K562 (cell line): ENCODE measurements around the gene TLCD4. TPM values are rescaled to one million over a fixed set of nuclear protein-coding genes. Genes with fewer than 3 reads are reported as not detected.

Experiments used
- AFF1 ChIP-seq, 2 experiments: fragments of 450-650 bp; IDR thresholded peaks; 2 replicates each; pipeline ENCODE4 v1.6.1; 2018; ENCODE audit warnings: mild to moderate bottlenecking in 2 of 2, low read depth in 1 of 2; ENCODE audit not compliant: partially characterized antibody in 2 of 2
- ATF2 ChIP-seq: sonication (generic); formaldehyde crosslinking; IDR thresholded peaks from 2 replicates; pipeline ENCODE4 v1.8.1; 2022; ENCODE audit warnings: missing genetic modification reagents
- ELF2 ChIP-seq: fragments of 250-450 bp; sonication (Bioruptor Pico); IDR thresholded peaks from 2 replicates; pipeline ENCODE4 v1.5.0; 2021; ENCODE audit warnings: mild to moderate bottlenecking
- EP300 ChIP-seq: IDR thresholded peaks from 2 replicates; pipeline ENCODE4 v1.6.1; 2012; ENCODE audit warnings: low read length, improper control_type of control experiment
- GABPB1 ChIP-seq: sonication (generic); formaldehyde crosslinking; IDR thresholded peaks from 2 replicates; pipeline ENCODE4 v1.8.0; 2022; ENCODE audit warnings: mild to moderate bottlenecking, missing genetic modification reagents
- GABPB2 ChIP-seq: fragments of 250-450 bp; sonication (Bioruptor Pico); conservative IDR thresholded peaks from 2 replicates; pipeline ENCODE4 v1.5.1; 2021; ENCODE audit warnings: mild to moderate bottlenecking
- JUNB ChIP-seq: fragments of 450-650 bp; formaldehyde crosslinking; conservative IDR thresholded peaks from 2 replicates; pipeline ENCODE4 v1.4.0; 2020; ENCODE audit warnings: mild to moderate bottlenecking
- MLLT1 ChIP-seq, 2 experiments: fragments of 450-650 bp; IDR thresholded peaks; 2 replicates each; pipeline ENCODE4 v1.6.1; 2016
- NFE2L1 ChIP-seq: fragments of 450-650 bp; IDR thresholded peaks from 2 replicates; pipeline ENCODE4 v1.6.1; 2016; ENCODE audit warnings: missing genetic modification characterization, low read depth, mild to moderate bottlenecking, missing compliant biosample characterization, moderate library complexity, borderline replicate concordance
- RBM22 ChIP-seq: fragments of 200-400 bp; formaldehyde crosslinking; IDR thresholded peaks from 2 replicates; pipeline ENCODE4 v1.6.1; 2018; ENCODE audit warnings: low read length, low read depth; ENCODE audit not compliant: poor library complexity, severe bottlenecking
- TCF7L2 ChIP-seq: fragments of 150-350 bp; IDR thresholded peaks from 2 replicates; pipeline ENCODE4 v1.6.1; 2016; ENCODE audit warnings: low read depth, mild to moderate bottlenecking, low read length, moderate library complexity
- U2AF2 ChIP-seq: fragments of 200-400 bp; formaldehyde crosslinking; optimal IDR thresholded peaks from 2 replicates; pipeline ENCODE3; 2017; ENCODE audit warnings: low read depth, mild to moderate bottlenecking, low read length
- ZNF12 ChIP-seq: sonication (generic); formaldehyde crosslinking; IDR thresholded peaks from 2 replicates; pipeline ENCODE4 v1.4.0; 2020; ENCODE audit warnings: mild to moderate bottlenecking, missing genetic modification reagents
- ZNF140 ChIP-seq: fragments of 250-450 bp; sonication (Bioruptor Pico); IDR thresholded peaks from 2 replicates; pipeline ENCODE4 v1.8.0; 2021; ENCODE audit warnings: moderate library complexity, mild to moderate bottlenecking, inconsistent platforms
- ZNF785 ChIP-seq: fragments of 250-450 bp; sonication (Bioruptor Pico); IDR thresholded peaks from 2 replicates; pipeline ENCODE4 v1.4.0; 2020; ENCODE audit warnings: mild to moderate bottlenecking
- polyA plus RNA-seq, 8 experiments: library from polyadenylated mRNA; depleted of rRNA in 4 of 8; stranded (reverse) in 5 of 8; unstranded in 3 of 8; fragments of >200 nt; fragmentation: Nextera tagmentation in 2 of 8; fragmentation: Illumina TruSeq in 1 of 8; extraction: Ambion mirVana in 2 of 8; extraction: Trizol in 1 of 8; gene quantifications; 2 replicates each; pipeline versions ENCODE4 v1.2.1 to v1.2.3, GENCODE V29; 2011 to 2014; ENCODE audit warnings: inconsistent platforms in 1 of 8, missing spikeins in 1 of 8
- total RNA-seq, 7 experiments: library from RNA; depleted of rRNA in 6 of 7; stranded (reverse); fragments of >200 nt in 6 of 7; fragmentation: Illumina TruSeq in 2 of 7; extraction: Trizol in 2 of 7; gene quantifications; 2 replicates each; pipeline versions ENCODE4 v1.2.1 to v1.2.3, GENCODE V29; 2011 to 2021; ENCODE audit warnings: low replicate concordance in 1 of 7

The TLCD4 gene
- total and polyA plus RNA-seq, 9 of the 15 experiments (the other 6 are each of a cell fraction or from before 2014, with no cell fraction given) = 3.5 to 19.8 (median 7.6) TPM

GRCh38 chr1:95072532-95073419 lies 44.4 kb upstream of the TLCD4 start, which contains the start of gene ALG14 (continued):
- TF ChIP-seq AFF1 (IDR thresholded peaks at IDR 0.05; ENCODE audit: low read depth in 1 of 2, partially characterized antibody in 2 of 2) (peak; percentile 57 to 97), U2AF2 (no peak), ZNF785 (no peak), ATF2 (CRISPR knock-in tag) (no peak), TCF7L2 (no peak), RBM22 (no peak), ELF2 (CRISPR knock-in tag) (peak; percentile 89), ZNF12 (CRISPR knock-in tag) (no peak), GABPB1 (CRISPR knock-in tag) (peak; percentile 87), EP300 (no peak), ZNF140 (CRISPR knock-in tag) (no peak), MLLT1 (IDR thresholded peaks at IDR 0.05) (no peak), GABPB2 (no peak), JUNB (CRISPR knock-in tag) (no peak), NFE2L1 (tag) (no peak)
